Stimulated activated naive CD4-positive, alpha-beta T cell treated with Interleukin-2 at 50 U/mL for 16 hours (primary cell): Measurements from ENCODE around the gene CCDC73.
"Not testable (repeated sequence)": the region's sequence is repeated elsewhere in the genome, so short reads cannot be mapped to it uniquely, and the experiment has no call there.

Experiments used
- DNase-seq: peaks from one replicate; lab custom pipeline; 2025; lab: John Stamatoyannopoulos, UW

The CCDC73 gene

DNA sequence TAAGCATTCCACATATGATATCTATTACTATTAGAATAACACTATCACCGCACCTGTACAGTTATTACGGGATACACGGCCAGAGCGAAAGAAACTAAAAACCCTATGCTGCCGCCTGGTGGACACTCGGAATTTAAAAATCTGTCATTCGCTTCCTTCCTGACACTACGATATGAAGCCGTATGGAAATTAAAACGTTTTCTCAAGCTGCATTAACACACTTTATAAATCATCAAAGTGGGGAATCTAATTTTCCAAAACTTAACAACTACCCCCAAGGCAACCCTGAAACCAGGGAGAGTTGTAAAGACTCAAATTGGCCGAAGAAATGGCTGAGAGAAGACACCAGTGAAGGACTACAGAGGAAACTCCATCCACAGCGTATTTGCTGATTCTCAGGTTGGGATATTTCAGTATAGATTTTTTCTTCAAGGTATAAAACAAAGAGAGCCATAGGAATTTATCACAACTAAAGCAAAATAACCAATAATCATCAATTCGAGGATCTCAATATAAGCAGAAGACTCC, 1.4 kb downstream of the CCDC73 start:
- DNase-seq, result peak; percentile 38

- no peak for DNase-seq
Observed at GRCh38 chr11:32792111-32792947, 2.1 kb downstream of the CCDC73 start.

- no peak for DNase-seq
Observed at GRCh38 chr11:32790916-32791315, 3.5 kb downstream of the CCDC73 start.

DNA sequence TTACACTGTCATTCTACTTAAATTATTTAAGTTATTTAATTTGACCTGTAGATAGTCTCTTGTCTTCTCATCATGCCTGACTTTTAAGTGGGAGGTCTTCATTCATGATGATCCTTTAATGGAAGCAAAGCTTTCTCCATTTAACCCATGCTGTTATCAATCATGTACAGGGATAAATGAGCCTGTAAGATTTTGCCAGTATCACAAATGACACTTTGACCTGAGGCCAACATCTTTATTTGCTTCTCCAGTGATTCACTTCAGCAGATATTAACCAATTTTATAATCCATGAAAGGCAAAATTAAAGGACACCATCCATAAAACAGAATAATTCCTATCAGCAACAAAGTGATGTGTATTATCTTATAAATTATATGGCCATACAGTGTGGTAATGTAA, 7.7 kb downstream of the CCDC73 start:
- no peak for DNase-seq

- no peak for DNase-seq
Observed at GRCh38 chr11:32785262-32785661, 9.2 kb downstream of the CCDC73 start.

GRCh38 chr11:32781721-32782120, 12.7 kb downstream of the CCDC73 start:
- DNase-seq, result no peak

DNA sequence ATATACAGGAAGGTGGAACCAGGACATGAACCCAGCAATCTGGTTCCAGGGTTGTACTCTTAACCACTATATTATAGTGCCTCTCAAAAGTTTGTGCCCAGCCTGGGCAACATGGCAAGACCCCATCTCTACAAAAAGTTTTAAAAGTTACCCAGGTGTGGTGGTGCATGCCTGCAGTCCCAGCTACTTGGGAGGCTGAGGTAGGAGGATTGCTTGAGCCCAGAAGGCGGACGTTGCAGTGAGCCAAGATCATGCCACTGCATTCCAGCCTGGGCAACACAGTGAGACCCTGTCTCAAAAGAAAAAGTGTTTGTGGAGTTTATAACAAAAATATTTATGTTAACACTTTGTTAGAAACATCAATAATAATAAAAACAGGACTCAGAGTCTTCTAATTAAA, 13.6 kb downstream of the CCDC73 start:
- DNase-seq, result not testable (repeated sequence)

- DNase-seq, result no peak
Observed at GRCh38 chr11:32779136-32779535, 15.3 kb downstream of the CCDC73 start.

- DNase-seq, result no peak
Observed at GRCh38 chr11:32775908-32776307, 18.6 kb downstream of the CCDC73 start.

DNA sequence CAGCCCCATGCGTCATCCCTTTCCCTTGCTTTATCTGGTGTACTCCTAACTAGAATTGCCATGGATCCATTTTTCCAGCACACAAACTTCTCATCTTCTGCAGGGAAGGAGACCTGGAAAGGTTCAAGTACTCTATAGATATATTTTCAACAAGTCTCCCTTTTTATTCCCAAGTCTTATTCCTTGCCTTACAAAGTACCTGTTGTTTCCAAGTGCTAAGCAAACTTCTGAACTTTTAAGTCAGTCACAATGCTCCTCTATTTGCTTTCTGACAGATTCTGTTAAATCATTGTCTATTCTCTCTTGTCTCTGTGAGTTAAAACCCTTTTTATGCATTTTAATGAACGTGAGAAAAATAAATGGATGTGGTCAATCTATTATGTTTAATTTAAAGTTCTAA, 20.4 kb downstream of the CCDC73 start:
- DNase-seq, result no peak

GRCh38 chr11:32772731-32773130, 21.7 kb downstream of the CCDC73 start:
- DNase-seq, result no peak

- DNase-seq, result not testable (repeated sequence)
Observed at GRCh38 chr11:32761774-32762173, 32.7 kb downstream of the CCDC73 start.

- no peak for DNase-seq
Observed at GRCh38 chr11:32758291-32758690, 36.2 kb downstream of the CCDC73 start.

- DNase-seq, result not testable (repeated sequence)
Observed at GRCh38 chr11:32753181-32753580, 41.3 kb downstream of the CCDC73 start.

- DNase-seq, result no peak
Observed at GRCh38 chr11:32752001-32752400, 42.5 kb downstream of the CCDC73 start.

DNA sequence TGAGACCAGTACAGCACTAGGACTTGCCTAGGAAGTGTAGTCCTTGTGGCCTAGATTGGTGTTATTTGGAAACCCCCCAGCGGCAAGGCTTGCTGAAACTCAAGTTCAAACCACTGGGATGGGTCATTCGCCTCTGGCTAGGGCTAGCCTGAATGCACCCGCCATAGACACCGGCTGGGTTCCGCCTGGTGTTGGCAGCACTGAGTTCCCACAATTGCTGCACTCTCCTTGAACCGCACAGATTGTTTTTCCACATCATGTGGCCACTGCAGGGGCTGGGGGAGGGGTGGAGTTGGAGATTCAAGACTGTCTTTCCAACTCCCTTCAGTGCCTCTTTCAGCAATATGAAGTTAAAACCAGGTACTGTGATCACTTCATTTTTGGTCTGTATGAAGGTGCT, 43.1 kb downstream of the CCDC73 start:
- DNase-seq, result no peak

DNA sequence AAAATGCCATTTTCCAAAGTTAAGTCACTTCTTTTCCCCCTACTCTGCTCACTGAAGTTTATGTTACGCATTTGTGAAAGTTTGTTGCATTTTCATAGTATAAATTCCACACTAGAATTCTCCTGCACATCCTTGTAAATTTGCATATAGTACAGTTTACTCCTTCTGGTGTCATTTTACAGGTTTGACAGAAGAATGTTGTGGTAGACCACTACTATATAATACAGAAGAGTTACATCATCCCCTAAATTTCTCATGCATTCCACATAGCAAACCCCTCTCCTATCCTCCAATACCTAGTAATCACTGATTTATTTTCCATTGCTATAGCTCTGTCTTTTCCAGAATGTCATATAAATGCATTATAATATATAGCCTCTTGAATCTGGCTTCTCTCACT, 64.5 kb downstream of the CCDC73 start:
- no peak for DNase-seq

GRCh38 chr11:32723332-32723731, 71.1 kb downstream of the CCDC73 start:
- no peak for DNase-seq

DNA sequence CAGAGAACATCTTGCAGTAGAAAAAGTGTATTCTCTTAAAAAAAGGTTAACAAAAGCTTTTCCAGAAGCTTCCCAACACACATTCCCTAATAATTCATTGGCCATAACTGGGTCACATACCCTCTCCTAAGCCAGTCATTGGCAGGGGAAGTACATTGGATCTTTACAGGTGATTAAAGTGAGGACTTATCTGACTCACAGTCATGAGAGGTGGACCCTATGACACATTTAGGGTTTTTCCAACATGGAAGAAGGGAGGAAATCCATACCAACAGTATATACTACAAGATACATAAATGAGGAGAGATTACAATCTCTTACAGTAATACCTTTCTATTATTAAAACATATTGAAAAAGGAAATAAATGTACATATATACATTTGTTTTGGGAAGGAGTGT, 72.2 kb downstream of the CCDC73 start:
- no peak for DNase-seq

GRCh38 chr11:32713496-32713895, 81.0 kb downstream of the CCDC73 start:
- DNase-seq, result no peak

GRCh38 chr11:32708978-32709377, 85.5 kb downstream of the CCDC73 start:
- not testable (repeated sequence) for DNase-seq

DNA sequence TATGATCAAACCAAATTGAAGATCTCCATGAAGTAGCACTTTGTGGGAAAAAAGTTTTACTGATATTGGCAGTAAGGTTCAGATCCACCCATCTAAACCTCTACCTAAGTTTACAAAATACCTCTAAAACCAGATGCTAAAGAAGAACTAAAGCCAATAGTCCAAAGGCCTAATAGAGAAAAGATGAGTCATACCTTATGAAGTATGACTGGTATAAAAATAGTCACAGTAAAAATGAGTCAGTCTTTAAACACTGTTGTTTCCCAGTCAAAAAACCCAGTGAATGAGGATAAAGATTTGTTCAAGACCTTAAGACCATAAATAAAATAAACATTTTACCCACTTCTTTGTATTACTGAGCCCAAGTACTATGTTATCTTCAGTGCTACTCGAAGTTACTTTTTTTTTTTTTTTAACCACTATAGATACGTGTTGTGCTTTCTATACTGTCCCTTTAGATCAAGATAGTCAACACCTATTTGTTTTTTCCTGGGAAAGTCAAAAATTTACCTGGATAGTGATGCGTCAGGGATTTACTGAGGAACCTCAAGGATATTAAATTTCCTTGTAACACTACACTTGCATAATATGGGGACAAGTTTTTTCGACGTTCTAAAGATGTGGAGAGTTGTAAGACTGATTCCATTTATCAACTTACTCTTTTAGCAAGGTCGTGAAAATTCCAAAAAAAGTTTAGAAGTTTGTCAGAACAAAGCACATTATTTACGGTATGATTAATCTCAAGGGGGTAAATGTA, 87.3 kb downstream of the CCDC73 start:
- DNase-seq, result no peak
